SHP77 treated with DMSO at 0.1 percent for 48 hours (cell line): ENCODE data around the gene RABGAP1L.

Experiments
- DNase-seq: peaks from one replicate; lab custom pipeline; 2025; lab: John Stamatoyannopoulos, UW

RABGAP1L gene

GRCh38 chr1:174712541-174712940 lies 553.2 kb downstream of the RABGAP1L start:
- DNase-seq: no peak

DNA sequence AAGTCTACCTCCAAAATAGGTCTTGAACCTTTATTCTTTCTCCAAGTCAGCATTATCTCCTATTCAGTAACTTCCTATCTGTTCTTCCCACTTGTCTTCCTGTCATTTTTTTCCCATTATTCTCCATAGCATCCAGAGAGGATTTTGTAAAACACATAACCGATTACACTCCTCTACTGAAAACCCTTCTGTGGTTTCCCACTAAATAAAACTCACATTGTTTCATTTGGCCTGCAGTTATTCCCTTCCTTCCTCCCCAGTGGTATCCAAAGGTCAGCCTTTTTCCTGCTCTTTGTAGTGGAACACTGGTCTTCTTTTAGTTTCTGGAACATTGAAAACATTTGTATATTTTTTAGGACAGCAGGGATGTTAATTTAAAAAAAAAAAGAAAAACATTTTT lies 554.5 kb downstream of the RABGAP1L start:
- DNase-seq: no peak

DNA sequence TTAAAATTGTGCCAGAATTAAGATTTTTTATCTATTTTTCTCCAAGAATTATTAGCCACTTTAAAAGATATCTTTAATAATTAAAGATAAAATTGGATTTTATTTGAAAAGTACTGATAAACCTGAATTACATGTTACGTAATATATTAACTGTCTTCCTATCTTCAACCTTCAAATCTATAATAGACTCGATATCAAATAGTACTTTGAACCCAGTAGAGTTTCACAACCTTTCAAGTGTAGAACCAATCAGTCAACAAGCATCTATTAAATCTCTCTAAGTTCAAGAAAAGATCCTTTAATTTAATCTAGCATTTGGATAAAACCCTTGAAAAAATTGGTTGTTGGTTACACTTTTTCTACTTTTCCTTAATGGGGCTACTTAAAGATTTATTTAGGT lies 559.9 kb downstream of the RABGAP1L start:
- DNase-seq: no peak

DNA sequence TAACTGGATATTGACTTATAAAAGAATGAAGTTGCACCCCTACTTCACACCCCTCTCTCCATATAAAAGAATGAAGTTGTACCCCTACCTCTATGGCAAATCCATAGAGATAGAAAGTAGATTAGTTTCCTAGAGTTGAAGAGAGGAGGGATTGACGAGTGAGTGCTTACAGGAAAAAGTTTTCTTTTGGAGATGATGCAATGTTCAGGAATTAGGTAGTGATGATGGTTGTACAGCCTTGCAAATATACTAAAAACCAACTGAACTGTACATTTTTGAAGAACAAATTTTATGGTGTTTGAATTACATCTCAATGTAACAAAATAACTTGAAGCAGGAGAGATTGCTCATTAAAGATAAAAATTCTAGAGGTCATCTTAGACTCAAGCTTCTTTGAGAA lies 561.3 kb downstream of the RABGAP1L start:
- DNase-seq: no peak

DNA sequence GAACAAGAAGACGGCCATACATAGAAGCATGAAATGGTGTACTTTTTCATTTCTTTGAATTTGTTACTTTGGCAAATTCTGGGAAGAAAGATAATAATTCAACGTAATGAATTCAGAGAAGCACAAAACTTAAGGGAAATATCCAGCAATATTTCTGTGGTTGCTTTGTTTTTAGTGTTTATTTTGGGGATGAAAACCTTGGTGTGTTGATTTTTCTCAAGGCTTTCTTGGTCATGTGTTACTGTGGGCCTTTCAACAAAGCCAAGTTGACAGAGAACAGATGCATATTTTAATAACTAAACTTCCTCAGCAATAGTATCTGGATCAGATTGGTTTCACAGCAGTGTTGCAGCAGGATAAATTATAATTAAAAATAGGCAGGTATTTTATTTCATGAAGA lies 561.9 kb downstream of the RABGAP1L start:
- no peak for DNase-seq

- DNase-seq: no peak
Measured at GRCh38 chr1:174723816-174724215, 564.5 kb downstream of the RABGAP1L start.

GRCh38 chr1:174724219-174724618 lies 564.9 kb downstream of the RABGAP1L start:
- DNase-seq: no peak

- DNase-seq: no peak
Measured at GRCh38 chr1:174726167-174726879, 567.0 kb downstream of the RABGAP1L start.

- no peak for DNase-seq
Measured at GRCh38 chr1:174726880-174727585, 567.7 kb downstream of the RABGAP1L start.

DNA sequence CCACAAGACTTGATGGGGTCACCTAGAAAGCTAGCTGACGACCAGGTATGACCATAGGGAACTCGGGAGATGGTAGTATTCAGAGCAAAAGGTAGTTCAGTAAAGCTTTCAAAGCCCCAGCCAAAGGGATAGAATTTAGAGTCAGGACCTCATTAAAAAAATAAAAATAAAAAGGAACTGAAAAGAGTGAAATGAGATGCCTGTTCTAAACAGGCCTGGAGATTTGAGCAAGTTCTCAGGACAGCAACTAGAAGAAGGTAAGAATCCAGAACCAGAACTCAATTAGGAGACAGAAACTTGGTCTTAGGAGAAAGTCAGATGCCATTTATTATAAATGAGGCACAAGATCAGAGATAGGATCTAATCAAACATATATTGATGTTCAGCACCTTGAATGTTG lies 575.0 kb downstream of the RABGAP1L start:
- DNase-seq: no peak

- DNase-seq: no peak
Measured at GRCh38 chr1:174736831-174737230, 577.5 kb downstream of the RABGAP1L start.

DNA sequence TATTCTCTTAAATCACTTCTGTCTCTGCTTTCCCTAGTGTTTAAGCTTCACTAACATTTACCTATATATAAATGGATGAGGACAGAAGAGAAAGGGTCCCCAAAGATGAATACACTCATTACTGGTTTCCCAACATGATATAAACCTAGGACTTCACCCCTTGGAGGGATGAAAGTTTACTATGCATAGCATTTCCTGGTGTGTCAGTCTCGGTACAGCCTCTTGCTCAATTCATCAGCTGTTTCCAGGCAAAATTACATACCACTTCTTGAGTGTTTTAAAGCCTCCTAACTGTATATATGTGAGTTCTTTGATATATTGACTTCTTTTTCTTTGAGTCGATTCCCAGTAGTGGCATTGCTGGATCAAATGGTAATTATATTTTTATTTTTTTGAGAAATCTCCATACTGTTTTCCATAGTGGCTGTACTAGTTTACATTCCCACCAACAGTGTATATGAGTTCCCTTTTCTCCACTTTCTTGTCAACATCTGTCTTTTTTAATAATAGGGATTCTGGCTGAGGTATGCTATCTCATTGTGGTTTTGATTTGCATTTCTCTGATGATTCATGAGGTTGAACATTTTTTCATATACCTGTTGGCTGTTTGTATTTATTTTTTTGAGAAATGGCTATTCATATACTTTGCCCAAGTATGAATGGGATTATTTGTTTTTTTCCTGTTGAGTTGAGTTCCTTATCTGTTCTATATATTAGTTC lies 581.1 kb downstream of the RABGAP1L start:
- DNase-seq: no peak

GRCh38 chr1:174742805-174743653 lies 583.7 kb downstream of the RABGAP1L start:
- DNase-seq: no peak

DNA sequence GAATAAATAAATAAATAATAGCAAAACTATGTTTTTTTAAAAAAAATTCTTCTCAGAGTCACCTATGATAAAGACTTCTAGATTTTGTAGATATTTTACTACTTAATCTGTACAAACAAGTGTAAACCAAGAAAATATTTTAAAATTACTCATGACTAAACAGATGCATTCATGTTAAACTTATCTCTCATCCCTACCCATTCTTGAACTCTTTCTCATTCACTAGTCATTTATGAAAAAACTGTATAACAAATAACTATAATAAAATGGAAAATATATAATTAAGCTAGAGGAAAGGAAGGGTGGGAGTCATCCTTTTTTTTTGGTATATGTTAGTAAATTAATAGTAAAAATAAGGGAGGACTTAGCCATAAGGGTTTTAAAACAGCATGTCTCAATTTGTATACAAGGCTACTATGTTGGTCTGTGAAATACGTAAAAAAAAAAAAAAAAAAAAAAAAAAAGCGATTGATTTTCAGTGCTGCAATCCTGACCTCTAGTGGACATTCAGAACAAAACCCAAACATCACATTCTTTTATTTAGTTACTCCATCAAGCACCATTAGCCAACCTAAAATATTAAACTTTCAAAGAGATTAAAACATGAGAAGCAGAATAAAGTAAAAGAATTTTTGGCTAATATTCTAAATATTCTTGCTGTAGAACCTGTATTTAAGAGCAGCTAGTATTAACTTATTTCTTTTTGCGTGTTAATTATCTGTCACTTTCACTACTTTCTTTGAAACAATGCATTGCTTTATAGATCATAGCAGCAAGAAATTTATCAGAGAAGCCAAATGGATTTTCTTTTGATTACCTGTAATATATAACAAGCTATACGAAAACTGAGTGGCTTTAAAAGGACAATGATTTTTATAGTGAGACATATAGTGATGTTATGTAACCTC lies 584.6 kb downstream of the RABGAP1L start:
- no peak for DNase-seq

GRCh38 chr1:174744886-174745285 lies 585.6 kb downstream of the RABGAP1L start:
- no peak for DNase-seq

GRCh38 chr1:174746024-174746808 lies 586.9 kb downstream of the RABGAP1L start:
- DNase-seq: no peak

GRCh38 chr1:174747613-174748012 lies 588.3 kb downstream of the RABGAP1L start:
- no peak for DNase-seq

DNA sequence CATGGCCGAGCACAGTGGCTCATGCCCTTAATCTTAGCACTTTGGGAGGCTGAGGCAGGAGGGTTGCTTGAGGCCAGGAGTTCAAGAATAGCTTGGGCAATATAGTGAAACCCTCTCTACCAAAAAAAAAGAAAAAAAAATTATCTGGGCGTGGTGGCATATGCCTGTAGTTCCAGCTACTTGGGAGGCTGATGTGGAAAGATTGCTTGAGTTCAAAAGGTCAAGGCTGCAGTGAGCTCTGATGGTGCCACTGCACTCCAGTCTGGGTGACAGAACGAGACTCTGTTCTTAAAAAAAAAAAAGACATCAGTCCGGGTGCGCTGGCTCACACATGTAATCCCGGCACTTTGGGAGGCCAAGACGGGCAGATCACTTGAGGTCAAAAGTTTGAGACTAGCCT lies 589.3 kb downstream of the RABGAP1L start:
- no peak for DNase-seq

- no peak for DNase-seq
Measured at GRCh38 chr1:174753131-174753530, 593.8 kb downstream of the RABGAP1L start.

DNA sequence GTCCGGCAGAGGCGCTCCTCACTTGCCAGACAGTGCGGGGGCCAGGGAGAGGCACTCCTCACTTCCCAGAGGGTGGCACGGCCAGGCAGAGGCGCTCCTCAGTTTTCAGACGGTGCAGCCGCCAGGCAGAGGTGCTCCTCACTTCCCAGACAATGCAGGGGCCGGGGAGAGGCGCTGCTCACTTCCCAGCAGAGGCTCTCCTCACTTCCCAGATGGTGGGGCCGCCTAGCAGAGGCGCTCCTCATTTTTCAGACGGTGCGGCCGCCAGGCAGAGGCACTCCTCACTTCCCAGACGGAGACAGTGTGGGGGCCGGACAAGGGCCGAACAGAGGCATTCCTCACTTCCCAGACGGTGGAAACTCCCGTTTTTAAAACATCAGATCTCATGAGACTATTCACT lies 602.0 kb downstream of the RABGAP1L start:
- no peak for DNase-seq
